Neural progenitor cell (in vitro differentiated cells): ENCODE data around the gene PLEKHA6.

ENCODE experiments used
- EZH2 ChIP-seq: fragments of 200-600 bp; sonication (generic); IDR thresholded peaks from 2 replicates; pipeline ENCODE4 v1.6.1; 2017; ENCODE audit warnings: antibody characterized with exemption, mild to moderate bottlenecking, moderate library complexity
- EZH2phosphoT487 ChIP-seq: fragments of 200-600 bp; sonication (generic); IDR thresholded peaks from 2 replicates; pipeline ENCODE4 v1.6.1; 2017; ENCODE audit warnings: antibody characterized with exemption
- TF ChIP-seq, protein P1 (sequence below): fragments of 200-600 bp; sonication (generic); IDR thresholded peaks from 2 replicates; pipeline ENCODE4 v1.5.1; 2017; ENCODE audit warnings: antibody characterized with exemption, mild to moderate bottlenecking

DNA sequence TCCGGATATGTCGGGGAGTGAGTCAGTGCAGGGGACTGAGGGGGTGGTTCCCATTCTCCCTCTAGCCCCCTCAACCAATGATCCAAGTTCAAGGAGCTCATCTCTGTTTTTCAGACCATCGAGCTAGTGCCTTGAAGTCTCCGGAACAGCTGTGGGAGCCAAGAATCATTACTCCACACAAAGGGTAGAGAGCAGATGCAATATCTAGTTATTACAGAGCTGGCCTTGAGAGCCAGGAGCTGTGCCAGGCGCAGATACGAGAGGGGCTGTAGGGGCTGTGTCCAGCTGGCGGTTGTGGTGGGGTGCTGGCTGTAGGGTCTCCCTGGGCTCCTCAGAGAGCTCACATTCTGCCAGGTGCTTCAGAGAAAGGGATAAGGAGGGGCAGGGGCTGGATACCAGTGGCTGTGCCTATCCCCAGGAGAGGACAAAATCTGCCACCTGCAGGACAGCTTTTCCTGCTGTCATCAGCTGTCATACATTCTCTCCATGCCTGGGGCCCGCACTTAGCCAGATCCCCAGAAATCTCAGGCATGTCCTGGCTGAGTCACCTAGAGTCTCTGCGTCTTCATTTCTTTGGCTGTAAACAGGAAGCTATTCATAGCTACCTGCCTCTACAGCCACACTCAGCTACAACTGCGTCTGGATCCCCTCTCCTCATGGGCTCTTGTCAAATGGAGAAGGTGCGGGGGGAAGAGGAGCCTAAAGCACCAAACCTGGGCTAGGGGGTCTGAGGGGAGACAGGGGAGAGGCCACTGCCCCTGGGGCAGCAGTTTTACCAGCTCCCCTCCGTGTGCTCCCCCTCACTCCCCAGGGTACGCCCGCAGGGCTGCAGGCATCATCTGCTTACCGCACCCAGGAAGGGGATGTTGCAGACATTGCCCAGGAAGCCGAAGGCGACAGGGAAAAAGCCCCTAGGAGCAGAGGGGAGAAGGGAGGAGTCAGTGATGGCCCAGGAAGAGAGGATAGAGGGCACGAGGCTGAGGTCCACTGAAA, 161.1 kb downstream of the PLEKHA6 start:
- TF ChIP-seq, protein P1, sequence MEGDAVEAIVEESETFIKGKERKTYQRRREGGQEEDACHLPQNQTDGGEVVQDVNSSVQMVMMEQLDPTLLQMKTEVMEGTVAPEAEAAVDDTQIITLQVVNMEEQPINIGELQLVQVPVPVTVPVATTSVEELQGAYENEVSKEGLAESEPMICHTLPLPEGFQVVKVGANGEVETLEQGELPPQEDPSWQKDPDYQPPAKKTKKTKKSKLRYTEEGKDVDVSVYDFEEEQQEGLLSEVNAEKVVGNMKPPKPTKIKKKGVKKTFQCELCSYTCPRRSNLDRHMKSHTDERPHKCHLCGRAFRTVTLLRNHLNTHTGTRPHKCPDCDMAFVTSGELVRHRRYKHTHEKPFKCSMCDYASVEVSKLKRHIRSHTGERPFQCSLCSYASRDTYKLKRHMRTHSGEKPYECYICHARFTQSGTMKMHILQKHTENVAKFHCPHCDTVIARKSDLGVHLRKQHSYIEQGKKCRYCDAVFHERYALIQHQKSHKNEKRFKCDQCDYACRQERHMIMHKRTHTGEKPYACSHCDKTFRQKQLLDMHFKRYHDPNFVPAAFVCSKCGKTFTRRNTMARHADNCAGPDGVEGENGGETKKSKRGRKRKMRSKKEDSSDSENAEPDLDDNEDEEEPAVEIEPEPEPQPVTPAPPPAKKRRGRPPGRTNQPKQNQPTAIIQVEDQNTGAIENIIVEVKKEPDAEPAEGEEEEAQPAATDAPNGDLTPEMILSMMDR, result no peak
- TF ChIP-seq EZH2phosphoT487, result no peak
- TF ChIP-seq EZH2, result no peak
